Measurements from ENCODE around the gene HCRT.
"Not testable (repeated sequence)": the region's sequence is repeated elsewhere in the genome, so short reads cannot be mapped to it uniquely, and the experiment has no call there.

Gene HCRT

DNA sequence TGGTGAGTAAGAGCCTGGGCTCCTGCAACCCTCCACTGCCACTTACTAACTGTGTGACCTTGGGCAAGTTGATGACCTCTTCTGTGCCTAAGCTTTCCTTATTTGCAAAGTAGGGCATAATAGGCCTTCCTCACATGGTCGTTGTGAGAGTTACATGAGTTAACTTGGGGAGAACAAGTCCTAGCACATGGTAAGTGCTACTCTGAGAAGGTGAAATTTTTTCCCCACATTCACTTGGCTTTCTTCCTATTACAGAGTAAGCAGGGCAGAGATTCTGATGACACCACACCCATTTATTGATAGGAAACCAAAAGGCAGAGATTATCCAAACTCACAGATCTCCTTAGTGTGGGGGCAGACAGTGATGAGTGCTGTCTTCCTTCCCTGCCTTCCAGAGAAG is 5.9 kb downstream of the HCRT start:
- no peak for DNase-seq (ENCODE audit: low spot score)

GRCh38 chr17:42178817-42179216 is 6.4 kb downstream of the HCRT start:
- DNase-seq (ENCODE audit: low spot score) = no peak

DNA sequence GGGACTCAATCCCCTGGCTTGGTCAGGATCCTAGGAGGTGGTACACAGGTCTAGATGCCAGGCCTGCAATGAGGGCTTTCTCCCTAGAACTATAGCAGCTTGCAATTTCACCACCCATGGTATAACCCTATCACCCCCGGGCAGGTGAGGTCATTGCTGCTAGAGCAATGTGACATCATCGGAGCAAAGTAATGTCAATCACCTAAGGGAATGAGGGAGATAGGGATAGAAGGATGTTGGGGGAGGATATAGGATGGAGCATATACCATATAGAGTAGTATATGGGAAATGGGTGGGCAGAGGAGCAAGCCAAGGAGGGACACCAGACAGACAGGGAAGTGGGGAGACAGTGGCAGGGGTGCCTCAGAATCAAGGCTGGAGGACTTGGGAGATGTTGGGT is 7.6 kb downstream of the HCRT start:
- DNase-seq (ENCODE audit: low spot score) = no peak

- DNase-seq (ENCODE audit: low spot score) = no peak
Measured at GRCh38 chr17:42174126-42174783, 11.0 kb downstream of the HCRT start.

DNA sequence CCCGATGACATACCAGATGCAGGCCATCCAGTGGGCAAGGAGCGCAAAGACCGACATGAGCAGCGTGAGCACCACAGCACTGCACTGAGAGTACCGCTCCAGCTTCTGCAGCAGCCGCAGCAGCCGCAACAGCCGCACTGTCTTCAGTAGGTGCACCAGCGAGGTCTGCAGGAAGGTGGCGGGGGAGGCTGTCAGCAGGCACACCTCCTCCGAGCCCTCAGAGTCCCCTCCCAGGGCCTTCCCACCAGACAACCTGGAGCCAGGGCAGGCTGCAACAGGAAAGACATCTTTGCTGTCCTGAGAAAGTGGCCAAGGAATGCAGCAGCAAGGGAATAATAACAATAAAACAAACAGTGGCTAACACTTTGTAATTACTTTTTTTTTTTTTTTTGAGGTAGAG is 13.4 kb downstream of the HCRT start:
- DNase-seq (ENCODE audit: low spot score) = no peak

- DNase-seq (ENCODE audit: low spot score) = no peak
Measured at GRCh38 chr17:42169351-42169750, 15.9 kb downstream of the HCRT start.

DNA sequence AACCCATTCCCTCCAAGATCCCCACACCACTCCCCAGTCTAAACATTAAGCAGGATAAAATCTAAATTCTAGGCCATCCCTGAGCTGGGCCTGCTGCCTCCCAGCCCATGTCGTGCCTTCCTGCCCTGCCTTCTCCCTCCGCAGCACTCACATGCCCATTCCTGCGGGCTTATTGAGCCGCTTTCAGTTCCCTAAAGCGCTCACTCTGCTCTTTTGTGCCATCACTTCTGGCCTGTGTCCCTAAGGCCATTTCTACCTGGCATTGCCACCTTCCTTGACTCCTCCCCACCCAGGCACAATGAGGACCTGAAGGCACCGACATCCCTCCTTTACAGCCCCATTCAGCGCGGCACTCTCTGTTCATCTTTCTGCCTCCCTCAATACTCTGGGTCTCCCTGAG is 17.4 kb downstream of the HCRT start:
- DNase-seq (ENCODE audit: low spot score) = no peak

- DNase-seq (ENCODE audit: low spot score) = no peak
Measured at GRCh38 chr17:42166196-42166763, 19.0 kb downstream of the HCRT start.

DNA sequence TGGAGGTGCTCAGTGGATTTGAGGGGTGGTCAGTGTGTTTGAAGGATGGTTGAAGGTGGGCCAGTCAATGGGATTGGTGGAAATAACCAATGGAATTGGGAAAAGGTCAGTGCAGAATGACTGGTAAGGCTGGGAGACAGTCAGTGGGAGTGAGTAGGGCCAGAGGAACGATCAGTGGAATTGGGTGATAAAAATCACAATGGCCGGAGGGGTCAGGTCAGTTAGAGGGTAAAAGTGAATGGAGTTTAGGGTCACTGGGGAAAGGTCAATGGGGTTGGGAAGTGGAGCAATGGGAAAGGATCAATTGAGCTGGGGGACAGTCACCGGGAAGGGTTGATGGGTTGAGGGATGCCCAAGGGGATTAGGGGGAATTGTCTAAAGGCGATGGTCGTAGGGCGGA is 19.5 kb downstream of the HCRT start:
- DNase-seq (ENCODE audit: low spot score) = no peak

DNA sequence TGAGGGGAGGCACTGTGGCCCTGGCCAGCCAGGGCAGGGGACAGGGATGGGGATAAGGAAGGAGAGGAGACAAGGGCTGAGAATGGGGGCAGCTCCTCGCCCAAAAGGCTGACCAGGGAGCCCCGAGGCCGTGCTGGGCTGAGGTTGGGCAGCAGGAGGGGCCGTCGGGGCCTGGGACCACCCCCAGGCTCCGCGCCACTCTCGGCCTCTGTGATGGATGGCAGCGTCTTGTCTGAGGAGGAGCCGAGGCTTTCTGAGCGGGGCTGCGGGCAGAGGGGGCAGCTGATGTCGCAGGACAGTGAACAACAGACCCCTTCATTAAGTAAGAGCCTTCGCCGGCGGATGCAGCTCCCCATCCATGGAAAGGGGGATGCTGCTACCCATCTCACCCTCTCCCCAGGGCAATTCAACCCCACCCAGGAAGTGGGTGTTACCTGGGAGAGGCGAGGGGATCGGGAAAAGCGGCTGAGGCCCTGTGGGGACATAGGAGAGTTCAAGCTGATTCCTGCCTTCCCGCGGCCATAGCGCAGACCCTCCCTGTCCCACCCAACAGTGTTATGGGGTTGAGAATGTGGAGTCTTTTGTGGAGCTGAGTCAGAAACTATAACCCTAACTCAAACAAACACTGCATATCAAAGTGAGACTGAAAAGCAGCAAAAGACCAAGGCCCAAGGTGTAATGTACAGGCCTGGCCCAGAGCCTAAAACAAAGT is 21.4 kb downstream of the HCRT start:
- no peak for DNase-seq (ENCODE audit: low spot score)

DNA sequence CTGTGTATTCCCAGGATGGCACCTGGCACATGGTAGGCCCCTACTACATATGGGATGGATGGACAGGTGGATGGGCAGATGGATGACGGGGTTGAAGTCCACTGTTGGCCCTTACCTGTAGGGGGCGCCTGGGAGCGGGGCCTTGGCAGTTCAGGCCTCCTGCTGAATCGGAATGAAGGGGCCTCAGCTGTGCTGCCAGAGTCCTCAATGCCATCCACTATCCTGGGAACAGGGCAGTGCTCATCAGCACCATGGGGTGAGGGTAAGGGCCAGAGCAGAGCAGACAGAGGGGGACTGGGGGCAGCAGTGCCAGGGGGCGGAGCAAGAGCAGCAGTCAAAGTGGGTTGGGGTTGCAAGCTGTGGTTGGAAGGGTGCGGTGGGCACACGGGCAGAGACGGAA is 22.1 kb downstream of the HCRT start:
- no peak for DNase-seq (ENCODE audit: low spot score)

- no peak for DNase-seq (ENCODE audit: low spot score)
Measured at GRCh38 chr17:42160531-42160910, 24.7 kb downstream of the HCRT start.

GRCh38 chr17:42159796-42160530 is 25.3 kb downstream of the HCRT start:
- DNase-seq (ENCODE audit: low spot score) = no peak

DNA sequence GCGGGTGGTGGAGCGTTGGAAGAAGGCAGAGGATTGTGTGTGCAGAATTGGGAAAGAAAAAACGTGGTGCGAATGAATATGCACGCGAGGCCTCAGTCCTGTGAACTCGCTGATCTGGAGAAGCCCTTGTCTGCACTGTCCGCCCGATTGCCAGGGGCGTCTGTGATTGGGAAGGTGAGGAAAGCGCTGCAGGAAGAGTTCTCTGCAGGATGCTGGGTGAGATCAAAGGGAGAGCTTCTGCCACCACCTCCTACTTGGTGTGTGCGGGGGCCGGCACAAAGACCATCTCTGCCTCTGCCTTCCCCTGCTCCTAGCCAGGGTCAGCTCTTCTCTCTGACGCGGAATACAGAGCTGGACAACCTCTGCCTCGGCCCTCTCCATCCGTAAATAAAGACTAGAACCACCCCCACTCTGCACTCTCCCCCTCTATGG is 29.6 kb downstream of the HCRT start:
- no peak for DNase-seq (ENCODE audit: low spot score)

GRCh38 chr17:42153919-42154742 is 31.1 kb downstream of the HCRT start:
- no peak for DNase-seq (ENCODE audit: low spot score)

GRCh38 chr17:42146911-42147607 is 38.2 kb downstream of the HCRT start:
- DNase-seq (ENCODE audit: low spot score) = no peak

DNA sequence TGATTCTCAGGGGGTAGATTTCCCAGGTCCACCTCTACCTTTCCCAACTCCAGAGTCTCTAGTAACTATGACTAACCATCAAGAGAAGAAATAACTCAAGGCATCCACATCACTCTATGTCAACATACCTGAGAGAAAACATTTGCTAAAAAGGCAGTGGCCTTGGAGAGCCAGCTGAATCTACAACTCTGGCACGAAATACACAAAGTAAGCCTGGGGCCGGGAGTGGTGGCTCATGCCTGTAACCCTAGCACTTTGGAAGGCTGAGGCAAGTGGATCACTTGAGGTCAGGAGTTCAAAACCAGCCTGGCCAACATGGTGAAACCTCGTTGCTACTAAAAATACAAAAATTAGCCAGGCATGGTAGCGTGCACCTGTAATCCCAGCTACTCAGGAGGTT is 42.1 kb downstream of the HCRT start:
- DNase-seq (ENCODE audit: low spot score) = not testable (repeated sequence)

- DNase-seq (ENCODE audit: low spot score) = no peak
Measured at GRCh38 chr17:42142371-42142896, 42.8 kb downstream of the HCRT start.

GRCh38 chr17:42141382-42141781 is 43.9 kb downstream of the HCRT start:
- no peak for DNase-seq (ENCODE audit: low spot score)

DNA sequence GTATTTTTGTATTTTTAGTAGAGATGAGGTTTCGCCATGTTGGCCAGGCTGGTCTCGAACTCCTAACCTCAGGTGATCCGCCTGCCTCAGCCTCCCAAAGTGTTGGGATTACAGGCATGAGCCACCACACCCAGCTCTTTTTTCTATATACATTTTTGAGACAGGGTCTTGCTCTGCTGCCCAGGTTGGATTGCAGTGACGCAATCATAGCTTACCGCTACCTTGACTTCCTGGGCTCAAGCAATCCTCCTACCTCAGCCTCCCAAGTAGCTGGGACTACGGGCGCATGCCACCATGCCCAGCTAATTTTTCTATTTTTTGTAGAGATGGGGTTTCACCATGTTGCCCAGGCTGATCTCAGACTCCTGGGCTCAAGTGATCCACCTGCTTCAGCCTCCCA is 44.6 kb downstream of the HCRT start:
- DNase-seq (ENCODE audit: low spot score) = not testable (repeated sequence)

Data from cerebellar cortex (tissue), 1 donor.